ENCODE data around the gene SMYD5.

SMYD5 gene

GRCh38 chr2:73249636-73250035, 35.6 kb downstream of the SMYD5 start:
- no peak for DNase-seq (ENCODE audit: low read depth)
- H3K4me3 ChIP-seq (ENCODE audit: control insufficient read depth, low read depth, low read length), result no peak overlapping the region
- TF ChIP-seq CTCF (IDR thresholded peaks at IDR 0.05; ENCODE audit: control insufficient read depth, insufficient read depth, low read depth, low read length, missing control alignments), result no peak

GRCh38 chr2:73250872-73251846, 37.1 kb downstream of the SMYD5 start:
- TF ChIP-seq CTCF (IDR thresholded peaks at IDR 0.05; ENCODE audit: control insufficient read depth, insufficient read depth, low read depth, low read length, missing control alignments), result no peak
- DNase-seq (ENCODE audit: low read depth), result no peak
- H3K4me3 ChIP-seq (ENCODE audit: control insufficient read depth, low read depth, low read length), result no peak overlapping the region

DNA sequence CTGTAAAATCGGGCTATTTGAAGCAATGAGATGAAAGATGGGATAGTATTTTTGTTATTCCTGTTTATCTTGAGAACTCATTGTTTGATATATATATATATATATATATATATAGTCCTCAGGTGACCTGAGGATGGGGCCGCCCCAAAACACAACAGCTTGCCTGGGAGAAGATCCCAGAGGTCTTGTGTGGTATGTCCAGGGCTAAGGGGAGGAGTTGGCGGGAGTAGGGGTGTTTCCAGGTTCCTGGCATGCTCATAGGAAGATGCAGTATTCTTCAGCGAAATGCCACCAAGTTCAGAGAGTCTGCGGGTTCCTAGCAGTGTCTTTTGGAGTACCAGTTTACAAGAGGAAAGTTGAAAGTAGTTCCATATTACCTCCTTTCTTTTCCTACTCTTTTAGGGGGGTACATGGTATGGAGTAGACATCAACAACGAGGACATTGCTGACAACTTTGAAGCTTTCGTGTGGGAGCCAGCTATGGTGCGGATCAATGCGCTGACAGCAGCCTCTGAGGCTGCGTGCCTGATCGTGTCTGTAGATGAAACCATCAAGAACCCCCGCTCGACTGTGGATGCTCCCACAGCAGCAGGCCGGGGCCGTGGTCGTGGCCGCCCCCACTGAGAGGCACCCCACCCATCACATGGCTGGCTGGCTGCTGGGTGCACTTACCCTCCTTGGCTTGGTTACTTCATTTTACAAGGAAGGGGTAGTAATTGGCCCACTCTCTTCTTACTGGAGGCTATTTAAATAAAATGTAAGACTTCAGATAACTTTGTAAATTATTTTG, 38.4 kb downstream of the SMYD5 start:
- TF ChIP-seq CTCF (IDR thresholded peaks at IDR 0.05; ENCODE audit: control insufficient read depth, insufficient read depth, low read depth, low read length, missing control alignments), result no peak
- DNase-seq (ENCODE audit: low read depth), result no peak
- no peak overlapping the region for H3K4me3 ChIP-seq (ENCODE audit: control insufficient read depth, low read depth, low read length)

DNA sequence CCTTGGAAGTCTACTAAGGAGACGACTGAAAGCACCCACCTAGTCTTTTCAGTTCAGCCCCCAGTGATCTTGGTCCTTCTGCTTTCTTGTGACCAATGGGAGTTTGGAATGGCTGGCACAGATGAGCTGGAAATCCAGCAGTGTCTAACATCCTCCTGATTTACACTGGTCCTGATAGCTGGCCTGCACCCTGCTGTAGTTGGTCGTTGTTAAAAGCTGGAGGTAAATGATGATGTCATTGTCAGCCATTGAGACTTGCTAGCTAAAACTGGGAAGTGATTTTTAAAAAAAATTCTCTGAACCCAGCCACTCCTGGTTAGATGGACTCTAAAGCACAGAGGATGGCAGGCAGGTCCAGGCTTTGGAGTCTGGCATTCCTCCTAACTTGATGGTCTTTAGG, 39.4 kb downstream of the SMYD5 start:
- no peak for TF ChIP-seq CTCF (IDR thresholded peaks at IDR 0.05; ENCODE audit: control insufficient read depth, insufficient read depth, low read depth, low read length, missing control alignments)
- H3K4me3 ChIP-seq (ENCODE audit: control insufficient read depth, low read depth, low read length), result no peak overlapping the region
- DNase-seq (ENCODE audit: low read depth), result no peak

GRCh38 chr2:73253901-73254300, 39.9 kb downstream of the SMYD5 start:
- TF ChIP-seq CTCF (IDR thresholded peaks at IDR 0.05; ENCODE audit: control insufficient read depth, insufficient read depth, low read depth, low read length, missing control alignments), result no peak
- no peak overlapping the region for H3K4me3 ChIP-seq (ENCODE audit: control insufficient read depth, low read depth, low read length)
- no peak for DNase-seq (ENCODE audit: low read depth)

- no peak overlapping the region for H3K4me3 ChIP-seq (ENCODE audit: control insufficient read depth, low read depth, low read length)
- no peak for TF ChIP-seq CTCF (IDR thresholded peaks at IDR 0.05; ENCODE audit: control insufficient read depth, insufficient read depth, low read depth, low read length, missing control alignments)
- no peak for DNase-seq (ENCODE audit: low read depth)
These were observed 40.4 kb downstream of the SMYD5 start for GRCh38 chr2:73254343-73255006.

Data from AG09309 (cell line).